Measurements from ENCODE around the gene CCNQ. TPM values are rescaled to one million over a fixed set of nuclear protein-coding genes. Genes with fewer than 3 reads are reported as not detected.

CCNQ gene
- total and polyA plus RNA-seq, 8 donors, result 6.7 to 32.1 (median 8.5) TPM

DNA sequence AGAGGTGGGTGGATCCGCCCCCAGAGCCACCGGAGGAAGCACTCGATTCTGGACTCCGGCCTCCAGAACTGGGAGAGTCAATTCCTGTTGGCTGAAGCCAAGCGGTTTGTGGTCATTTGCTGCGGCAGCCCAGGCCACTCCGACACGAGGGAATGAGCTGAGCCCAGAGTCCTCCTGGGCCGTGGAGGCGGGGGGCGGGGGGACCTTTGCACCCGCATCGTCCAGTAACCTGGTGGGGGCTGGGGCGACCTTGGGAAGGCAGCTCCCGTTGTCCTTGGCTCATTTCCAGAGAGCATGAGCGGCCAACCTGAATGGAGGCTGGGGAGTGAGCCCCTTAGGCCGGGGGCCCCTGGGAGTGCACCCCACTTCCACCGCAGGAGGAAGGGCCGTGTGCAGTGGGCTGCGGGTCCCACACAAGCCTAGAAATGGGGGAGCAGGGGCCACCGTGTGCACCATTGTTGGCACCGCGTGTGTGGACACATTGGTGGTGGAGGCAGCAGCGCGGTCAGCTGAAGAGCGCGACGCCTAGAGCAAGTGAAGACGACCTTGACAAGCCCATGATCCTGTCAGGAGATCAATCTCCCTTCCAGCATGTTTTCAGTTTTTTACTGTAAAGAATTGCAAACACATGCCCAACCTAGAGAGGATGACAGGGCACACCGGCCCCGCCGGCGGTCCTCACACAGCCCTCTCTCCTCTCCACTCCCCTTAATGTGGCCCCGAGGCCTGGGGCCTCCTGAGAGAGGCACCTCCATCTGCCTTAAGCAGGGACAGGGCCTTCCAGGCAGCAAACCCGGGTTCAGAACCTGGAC lies 28.1 kb upstream of the CCNQ start:
- Histone ChIP-seq H3K27ac (no peak overlapping the region), H3K4me1 (no peaks in the 10 kb centered on the region), H3K36me3 (no peaks in the 10 kb centered on the region), H3K9me3 (no peaks in the 10 kb centered on the region), H3K27me3 (peaks cover 0 to 3% (median 0%) of the 10 kb centered on the region in 4 donors), H3K4me3 (no peak overlapping the region)
- intact Hi-C loops (cut with DNase I), result no loop called here
- DNase-seq, result peak in 2 of 6 donors; percentile 53 to 58
- FAIRE-seq, result no peak
- 55 to 66% methylated on average over 33 of the region's 35 CpGs for WGBS, 2 donors
- no peak for ATAC-seq
- no peak for TF ChIP-seq CTCF (IDR thresholded peaks at IDR 0.05)

DNA sequence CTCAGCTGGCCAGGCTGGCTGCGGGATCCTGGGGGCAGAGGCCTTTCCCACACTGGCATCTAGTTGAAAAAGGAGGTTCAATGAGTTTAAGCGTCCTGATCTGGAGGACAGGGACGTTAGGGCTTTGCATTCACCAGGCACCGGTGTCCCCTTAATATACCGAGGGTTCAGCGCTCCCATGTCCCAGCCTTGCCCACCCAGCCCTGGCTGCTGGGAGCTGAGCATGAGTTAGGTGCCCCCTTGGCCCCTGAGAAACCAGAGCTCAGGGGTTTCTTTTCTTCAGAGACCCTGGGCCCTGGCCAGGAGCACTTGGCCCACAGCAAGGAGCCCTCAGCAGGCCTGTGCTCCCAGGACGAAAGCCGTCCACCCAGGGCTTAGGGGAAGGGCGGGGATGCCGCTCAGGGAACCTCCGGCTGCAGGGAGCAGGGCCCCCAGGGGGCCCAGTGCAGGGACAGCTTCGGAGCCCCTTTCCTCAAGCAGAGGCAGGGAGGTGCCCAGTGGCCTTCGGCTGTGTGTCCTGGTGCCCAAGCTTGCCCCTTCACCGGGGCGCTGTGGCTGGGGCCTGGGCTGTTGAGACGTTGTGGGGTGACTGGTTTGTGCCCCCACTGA lies 27.2 kb upstream of the CCNQ start:
- intact Hi-C loops (cut with DNase I), result no loop called here
- H3K9me3 ChIP-seq, result no peaks in the 10 kb centered on the region
- H3K36me3 ChIP-seq, result no peaks in the 10 kb centered on the region
- 84 to 89% methylated on average over 16 of the region's 16 CpGs for WGBS, 2 donors
- H3K27me3 ChIP-seq, result peaks cover 0 to 3% (median 0%) of the 10 kb centered on the region in 4 donors
- no peak overlapping the region for H3K27ac ChIP-seq
- FAIRE-seq (no peak), ATAC-seq (no peak), DNase-seq (peak in 1 of 6 donors; percentile 51)
- TF ChIP-seq CTCF (IDR thresholded peaks at IDR 0.05), result no peak
- no peaks in the 10 kb centered on the region for H3K4me1 ChIP-seq
- H3K4me3 ChIP-seq, result no peak overlapping the region

GRCh38 chrX:153625271-153626024 lies 26.5 kb upstream of the CCNQ start:
- intact Hi-C loops (cut with DNase I), result no loop called here
- FAIRE-seq, result no peak
- 81 to 87% methylated on average over 16 to 21 of the region's 21 CpGs for WGBS, 2 donors
- Histone ChIP-seq H3K9me3 (no peaks in the 10 kb centered on the region), H3K27me3 (peaks cover 0 to 3% (median 0%) of the 10 kb centered on the region in 4 donors), H3K36me3 (no peaks in the 10 kb centered on the region), H3K27ac (no peak overlapping the region), H3K4me3 (no peak overlapping the region), H3K4me1 (no peaks in the 10 kb centered on the region)
- DNase-seq, result peak in 2 of 6 donors; percentile 56 to 65
- ATAC-seq, result no peak
- TF ChIP-seq CTCF (IDR thresholded peaks at IDR 0.05), result no peak

DNA sequence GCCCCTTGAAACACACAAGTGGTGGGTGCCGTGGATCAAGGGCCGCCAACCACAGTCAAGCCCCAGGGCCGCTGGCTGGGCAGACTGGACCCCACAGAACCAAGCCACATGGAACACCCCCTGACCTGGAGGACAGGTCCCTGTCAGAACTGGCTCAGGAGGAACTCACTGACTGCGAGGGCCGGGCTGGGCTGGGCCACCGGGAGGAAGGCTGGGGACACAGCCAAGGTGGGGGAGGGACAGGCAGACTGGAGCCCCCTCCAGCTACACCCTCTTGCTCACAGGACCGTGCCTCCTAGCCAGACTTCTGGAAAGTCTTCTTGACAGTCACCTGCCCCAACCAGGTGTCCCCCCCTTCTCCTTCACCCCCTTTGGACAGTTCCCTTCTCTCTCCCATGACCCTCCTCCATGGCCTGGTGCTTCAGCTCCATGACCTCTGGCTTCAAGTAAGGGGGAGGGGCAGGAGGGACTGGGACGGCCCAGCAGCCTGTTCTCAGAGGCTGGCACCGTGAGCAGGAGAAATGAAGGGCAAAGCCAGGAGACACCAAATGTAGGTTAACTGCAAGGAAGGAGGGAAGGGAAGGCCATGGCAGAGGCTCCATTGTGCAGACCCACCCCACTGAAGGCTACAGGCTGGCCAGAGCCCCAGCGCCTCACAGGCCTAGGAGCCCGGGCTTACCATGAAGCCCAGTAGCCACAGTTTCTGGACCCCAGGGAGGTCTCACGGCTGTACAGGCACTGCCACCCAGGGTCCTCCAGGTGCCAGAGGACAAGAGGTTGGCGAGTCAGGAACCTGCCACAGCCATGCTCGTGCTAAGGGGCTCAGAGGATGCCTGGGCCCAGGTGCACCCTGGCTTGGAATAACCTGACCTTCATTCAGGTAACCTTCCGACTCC lies 25.5 kb upstream of the CCNQ start:
- TF ChIP-seq CTCF (IDR thresholded peaks at IDR 0.05), result no peak
- Histone ChIP-seq H3K4me3 (no peak overlapping the region), H3K4me1 (no peaks in the 10 kb centered on the region), H3K27me3 (peaks cover 0 to 3% (median 0%) of the 10 kb centered on the region in 4 donors), H3K9me3 (no peaks in the 10 kb centered on the region), H3K27ac (no peak overlapping the region), H3K36me3 (no peaks in the 10 kb centered on the region)
- peak in 2 of 6 donors; percentile 39 to 43 for DNase-seq
- no peak for ATAC-seq
- 73 to 78% methylated on average over 15 of the region's 15 CpGs for WGBS, 2 donors
- no peak for FAIRE-seq
- intact Hi-C loops (cut with DNase I), result no loop called here

All from pancreas (tissue), 10 donors.